Stimulated activated effector memory CD8-positive, alpha-beta T cell treated with anti-CD3 and anti-CD28 coated beads, Interleukin-12 subunit alpha, Interleukin-12 subunit beta, amount 100 ng/mL, for 72 hours (primary cell): ENCODE data around the gene ULBP2.
"Not testable (repeated sequence)": the region's sequence is repeated elsewhere in the genome, so short reads cannot be mapped to it uniquely, and the experiment has no call there.

Experiments
- ATAC-seq: fragments of 150-1000 bp; cut with Tn5 transposase; 2 replicates; pipeline ENCODE4 v1.10.0; 2021
- DNase-seq, 2 donors: peaks; one replicate each; pipeline ENCODE4 v3.0.0; 2021 to 2022; ENCODE audit warnings: low spot score in 2 of 2
- H3K27ac Mint-ChIP-seq: one replicate; pipeline ENCODE4 v1.8.0; 2022; ENCODE audit warnings: mild to moderate bottlenecking, mixed read lengths
- H3K36me3 Mint-ChIP-seq: one replicate; pipeline ENCODE4 v1.8.0; 2022; ENCODE audit warnings: mild to moderate bottlenecking, mixed read lengths
- H3K4me1 Mint-ChIP-seq: one replicate; pipeline ENCODE4 v1.8.0; 2022; ENCODE audit warnings: mixed read lengths
- H3K4me3 Mint-ChIP-seq: one replicate; pipeline ENCODE4 v1.8.0; 2022; ENCODE audit warnings: mild to moderate bottlenecking, mixed read lengths
- H3K9me3 Mint-ChIP-seq: one replicate; pipeline ENCODE4 v1.8.0; 2022; ENCODE audit warnings: mixed read lengths

Gene ULBP2

GRCh38 chr6:149919126-149919833, 22.5 kb upstream of the ULBP2 start:
- not testable (repeated sequence) for DNase-seq, H3K27ac Mint-ChIP-seq, H3K36me3 Mint-ChIP-seq, ATAC-seq, H3K9me3 Mint-ChIP-seq, H3K4me3 Mint-ChIP-seq
- H3K4me1 Mint-ChIP-seq: peaks cover 20% of the 10 kb centered on the region

- H3K36me3 Mint-ChIP-seq: no peaks in the 10 kb centered on the region
These were observed 22.0 kb upstream of the ULBP2 start for GRCh38 chr6:149919834-149920225.

GRCh38 chr6:149921361-149921760, 20.5 kb upstream of the ULBP2 start:
- H3K4me3 Mint-ChIP-seq: peak overlapping the region; percentile 82
- ATAC-seq (no peak), DNase-seq (no peak)
- no peak overlapping the region for H3K27ac Mint-ChIP-seq
- peaks cover 34% of the 10 kb centered on the region for H3K4me1 Mint-ChIP-seq
- H3K9me3 Mint-ChIP-seq: no peaks in the 10 kb centered on the region
- peaks cover 4% of the 10 kb centered on the region for H3K36me3 Mint-ChIP-seq

More at GRCh38 chr6:149919834-149920225, 22.0 kb upstream of the ULBP2 start:
- H3K9me3 Mint-ChIP-seq: no peaks in the 10 kb centered on the region
- H3K4me3 Mint-ChIP-seq: no peak overlapping the region
- no peak for ATAC-seq
- H3K4me1 Mint-ChIP-seq: peaks cover 20% of the 10 kb centered on the region
- H3K27ac Mint-ChIP-seq: no peak overlapping the region
- DNase-seq: no peak

GRCh38 chr6:149922091-149922490, 19.7 kb upstream of the ULBP2 start:
- H3K36me3 Mint-ChIP-seq, DNase-seq, H3K27ac Mint-ChIP-seq, H3K9me3 Mint-ChIP-seq, ATAC-seq: not testable (repeated sequence)
- peak overlapping the region; percentile 82 for H3K4me3 Mint-ChIP-seq
- H3K4me1 Mint-ChIP-seq: peaks cover 36% of the 10 kb centered on the region

- H3K27ac Mint-ChIP-seq: no peak within 1 kb of the TSS
- peak; percentile 92 for ATAC-seq
- H3K9me3 Mint-ChIP-seq: no peaks in the 10 kb centered on the region
- H3K36me3 Mint-ChIP-seq: peaks cover 6% of the 10 kb centered on the region
- H3K4me3 Mint-ChIP-seq: peak within 1 kb of the TSS; percentile 82
- H3K4me1 Mint-ChIP-seq: peaks cover 36% of the 10 kb centered on the region
- peak; percentile 55 to 86 for DNase-seq
These were observed 19.0 kb upstream of the ULBP2 start, which contains the start of gene RAET1G for GRCh38 chr6:149922642-149923326. Gene RAET1G (minus strand): TSS chr6:149923121. CDS start chr6:149923010, 111 bp downstream.

- peak overlapping the region; percentile 82 for H3K4me3 Mint-ChIP-seq
- H3K27ac Mint-ChIP-seq: no peak overlapping the region
- H3K36me3 Mint-ChIP-seq: peaks cover 6% of the 10 kb centered on the region
- no peaks in the 10 kb centered on the region for H3K9me3 Mint-ChIP-seq
- DNase-seq (no peak), ATAC-seq (peak; percentile 15)
- peaks cover 36% of the 10 kb centered on the region for H3K4me1 Mint-ChIP-seq
These were observed 18.4 kb upstream of the ULBP2 start for GRCh38 chr6:149923327-149923986.

DNA sequence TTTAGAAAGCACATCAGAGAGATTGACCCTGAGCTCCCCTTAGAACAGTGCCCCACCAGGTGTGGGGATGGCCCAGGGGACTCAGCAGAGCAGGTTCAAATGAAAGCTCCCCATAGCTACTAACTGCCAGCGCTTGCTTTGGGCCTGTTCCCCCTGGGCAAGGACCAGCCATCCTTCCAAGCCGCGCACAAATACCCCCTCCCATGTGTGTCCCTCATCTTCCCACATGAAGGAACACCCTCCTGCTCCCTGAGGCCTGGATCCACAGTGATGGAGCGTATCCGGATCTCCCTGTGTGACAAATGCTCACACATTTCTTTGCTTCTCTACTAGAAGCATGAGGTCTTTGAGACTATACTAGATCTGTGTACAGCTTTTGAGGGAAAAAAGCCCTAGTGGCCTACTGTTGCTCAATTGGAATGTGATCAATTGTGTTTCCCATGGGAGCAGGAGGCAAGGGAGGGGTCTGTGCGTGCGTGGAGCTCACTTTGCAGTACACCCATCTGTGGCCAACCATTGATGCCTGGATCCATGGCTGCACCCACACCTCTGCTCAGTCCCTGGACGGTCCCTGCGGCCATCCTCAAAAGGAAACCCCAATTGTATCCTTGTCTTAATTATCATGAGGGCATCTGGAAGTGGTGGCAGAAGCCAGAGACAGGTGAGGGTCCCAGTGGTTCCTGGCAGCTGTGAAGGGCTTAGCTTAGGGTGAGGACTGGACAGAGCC, 17.4 kb upstream of the ULBP2 start:
- Mint-ChIP-seq H3K4me3 (peak overlapping the region; percentile 82), H3K27ac (no peak overlapping the region), H3K9me3 (no peaks in the 10 kb centered on the region), H3K4me1 (peaks cover 36% of the 10 kb centered on the region), H3K36me3 (peaks cover 6% of the 10 kb centered on the region)
- DNase-seq (no peak), ATAC-seq (no peak)

DNA sequence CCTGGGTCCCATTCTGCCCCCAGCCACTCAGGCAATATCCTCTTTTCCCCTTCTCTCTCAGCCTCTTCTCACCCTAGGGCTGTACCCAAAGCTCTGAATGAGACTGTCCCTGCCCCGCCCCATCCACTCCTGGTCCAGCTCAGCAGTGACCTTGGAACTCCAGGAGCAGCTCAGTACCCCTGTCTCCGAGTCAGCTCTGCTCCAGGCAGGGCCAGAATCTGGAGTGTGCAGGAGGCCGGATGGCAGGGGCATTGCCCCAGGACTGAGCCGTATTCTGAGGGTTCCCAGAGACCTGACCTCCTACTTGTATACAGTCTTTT, 16.9 kb upstream of the ULBP2 start:
- H3K4me3 Mint-ChIP-seq: no peak overlapping the region
- H3K36me3 Mint-ChIP-seq: peaks cover 6% of the 10 kb centered on the region
- H3K9me3 Mint-ChIP-seq: no peaks in the 10 kb centered on the region
- peaks cover 36% of the 10 kb centered on the region for H3K4me1 Mint-ChIP-seq
- no peak overlapping the region for H3K27ac Mint-ChIP-seq
- ATAC-seq (no peak), DNase-seq (no peak)

DNA sequence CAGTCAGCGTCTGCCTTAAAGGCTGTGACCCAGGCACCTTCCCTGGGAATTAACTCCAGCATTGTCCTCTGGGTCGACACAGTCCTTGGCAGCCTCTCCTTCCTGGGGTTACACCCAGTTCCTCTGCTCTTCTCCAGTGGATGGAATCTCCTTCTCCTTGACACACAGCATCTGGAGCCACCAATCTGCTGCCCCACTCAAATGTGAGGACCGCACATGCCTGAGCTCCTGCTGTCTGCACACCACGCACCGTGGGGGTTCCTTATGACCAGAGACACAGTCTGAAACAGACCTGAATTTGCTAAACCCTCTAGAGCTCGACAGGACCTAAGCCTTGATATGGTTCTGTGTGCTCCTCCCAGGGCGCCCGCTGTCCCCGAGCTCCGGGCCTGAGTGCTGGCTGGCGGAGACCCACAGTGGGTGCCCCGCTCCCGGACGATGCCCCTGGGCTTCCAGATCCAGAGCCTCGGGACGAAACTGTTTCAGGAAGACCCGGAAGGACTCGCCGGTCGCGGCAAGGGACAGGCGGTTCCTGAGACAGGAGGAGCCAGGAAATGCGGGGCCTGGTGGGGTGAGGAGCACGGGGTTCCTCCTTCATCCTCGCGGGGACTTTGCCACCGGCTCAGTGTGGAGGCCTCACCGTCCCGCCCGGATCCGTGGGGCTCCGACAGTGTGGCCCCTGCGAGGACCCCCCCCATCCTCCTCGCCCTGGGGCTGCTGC, 16.4 kb upstream of the ULBP2 start:
- H3K9me3 Mint-ChIP-seq: no peaks in the 10 kb centered on the region
- ATAC-seq: no peak
- peaks cover 6% of the 10 kb centered on the region for H3K36me3 Mint-ChIP-seq
- DNase-seq: no peak
- no peak overlapping the region for H3K27ac Mint-ChIP-seq
- peak overlapping the region; percentile 50 for H3K4me3 Mint-ChIP-seq
- peaks cover 36% of the 10 kb centered on the region for H3K4me1 Mint-ChIP-seq

- Mint-ChIP-seq H3K4me1 (peaks cover 36% of the 10 kb centered on the region), H3K4me3 (peak overlapping the region; percentile 50), H3K36me3 (peaks cover 6% of the 10 kb centered on the region), H3K9me3 (no peaks in the 10 kb centered on the region), H3K27ac (no peak overlapping the region)
- DNase-seq (peak; percentile 67 to 89), ATAC-seq (peak; percentile 83)
These were observed 15.6 kb upstream of the ULBP2 start for GRCh38 chr6:149925974-149926777.

GRCh38 chr6:149927025-149927424, 14.8 kb upstream of the ULBP2 start:
- not testable (repeated sequence) for ATAC-seq, DNase-seq, H3K9me3 Mint-ChIP-seq, H3K27ac Mint-ChIP-seq, H3K36me3 Mint-ChIP-seq, H3K4me3 Mint-ChIP-seq
- peaks cover 33% of the 10 kb centered on the region for H3K4me1 Mint-ChIP-seq

DNA sequence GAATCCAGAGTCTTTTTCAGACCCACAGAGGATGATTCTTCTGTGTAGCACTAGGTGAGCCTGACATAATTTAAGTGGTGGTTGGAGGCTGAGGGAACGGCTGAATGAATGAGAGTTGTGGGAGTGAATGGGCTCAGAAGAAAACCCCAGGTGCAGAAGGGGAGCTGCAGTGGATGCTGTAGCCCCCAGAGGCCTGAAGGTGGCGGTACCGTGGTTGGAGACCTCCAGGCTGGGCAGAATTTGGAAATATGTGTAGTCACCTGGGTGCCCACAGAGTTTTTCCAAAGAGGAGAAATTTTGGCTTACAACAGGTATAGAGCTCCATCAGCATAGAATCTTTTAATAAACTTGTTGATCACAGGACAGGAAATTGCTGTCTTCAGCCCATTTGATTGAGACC, 12.4 kb upstream of the ULBP2 start:
- ATAC-seq: no peak
- H3K4me3 Mint-ChIP-seq: no peak overlapping the region
- H3K27ac Mint-ChIP-seq: no peak overlapping the region
- no peaks in the 10 kb centered on the region for H3K9me3 Mint-ChIP-seq
- peaks cover 19% of the 10 kb centered on the region for H3K4me1 Mint-ChIP-seq
- no peak for DNase-seq
- peaks cover 6% of the 10 kb centered on the region for H3K36me3 Mint-ChIP-seq

- Mint-ChIP-seq H3K4me1 (peaks cover 15% of the 10 kb centered on the region), H3K9me3 (no peaks in the 10 kb centered on the region), H3K27ac (no peak overlapping the region), H3K36me3 (peaks cover 1% of the 10 kb centered on the region), H3K4me3 (no peak overlapping the region)
- DNase-seq: no peak
- no peak for ATAC-seq
These were observed 10.3 kb upstream of the ULBP2 start for GRCh38 chr6:149931501-149931900.

DNA sequence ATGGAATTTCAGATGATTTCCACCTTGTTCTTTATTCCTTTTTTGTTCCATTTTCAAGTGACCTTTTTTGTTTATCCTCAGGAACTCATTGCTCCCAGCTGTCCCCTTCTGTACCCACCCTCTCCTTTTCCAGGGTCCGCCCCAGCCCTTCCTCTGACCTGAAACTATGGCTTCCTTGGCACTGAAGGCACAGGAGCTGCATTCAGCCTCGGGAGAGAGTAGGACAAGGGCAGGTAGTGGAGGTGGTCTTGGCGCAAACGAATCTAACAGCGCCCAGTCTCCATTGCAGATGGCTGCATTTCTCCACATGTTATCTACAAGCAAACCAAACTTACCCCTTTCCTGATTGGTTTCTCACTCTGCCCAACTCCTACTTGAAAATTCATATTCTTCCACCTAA, 8.8 kb upstream of the ULBP2 start:
- DNase-seq (no peak), ATAC-seq (no peak)
- Mint-ChIP-seq H3K36me3 (no peaks in the 10 kb centered on the region), H3K4me1 (peaks cover 14% of the 10 kb centered on the region), H3K9me3 (no peaks in the 10 kb centered on the region), H3K4me3 (no peak overlapping the region), H3K27ac (no peak overlapping the region)
